Activated naive CD4-positive, alpha-beta T cell treated with anti-CD3 and anti-CD28 coated beads, Interleukin-2, amount 10 ng/mL, durations not matched to agents 7 days and 5 days (primary cell): ENCODE results near the gene KIRREL1.

Experiments
- CTCF ChIA-PET: fragments of 350-600 bp; sonication (Branson Sonifier 250); formaldehyde crosslinking; loops from one replicate; lab custom pipeline; 2021; ENCODE audit warnings: antibody characterized with exemption; lab: Charles Lee
- DNase-seq: peaks from one replicate; pipeline ENCODE4 v3.0.0-alpha.2; 2020
- H3K27ac Mint-ChIP-seq: one replicate; pipeline ENCODE4 v1.8.0; 2021; ENCODE audit warnings: mild to moderate bottlenecking, moderate library complexity, mixed read lengths
- H3K27me3 Mint-ChIP-seq: one replicate; pipeline ENCODE4 v1.8.0; 2021; ENCODE audit warnings: mild to moderate bottlenecking, mixed read lengths
- H3K36me3 Mint-ChIP-seq: one replicate; pipeline ENCODE4 v1.8.0; 2021; ENCODE audit warnings: mixed read lengths
- H3K4me1 Mint-ChIP-seq: one replicate; pipeline ENCODE4 v1.8.0; 2021; ENCODE audit warnings: mixed read lengths
- H3K4me3 Mint-ChIP-seq: one replicate; pipeline ENCODE4 v1.8.0; 2021; ENCODE audit warnings: mild to moderate bottlenecking, moderate library complexity, mixed read lengths
- H3K9me3 Mint-ChIP-seq: one replicate; pipeline ENCODE4 v1.8.0; 2021; ENCODE audit warnings: mixed read lengths

Gene KIRREL1

GRCh38 chr1:158112994-158113758 lies 119.7 kb downstream of the KIRREL1 start:
- H3K9me3 Mint-ChIP-seq: no peaks in the 10 kb centered on the region

GRCh38 chr1:158113759-158114127 lies 120.3 kb downstream of the KIRREL1 start:
- H3K27me3 Mint-ChIP-seq: peaks cover 75% of the 10 kb centered on the region
- CTCF ChIA-PET: interaction anchor here (0.7 to 14.0 kb wide), 7 partner anchors 11 to 123 kb away, joined by 3 to 171 read pairs (median 5); no protein-coding TSS in a partner anchor
- peaks cover 2% of the 10 kb centered on the region for H3K36me3 Mint-ChIP-seq
- no peak for DNase-seq
- peaks cover 11% of the 10 kb centered on the region for H3K4me1 Mint-ChIP-seq
- H3K4me3 Mint-ChIP-seq: peak overlapping the region; percentile 63
- no peak overlapping the region for H3K27ac Mint-ChIP-seq
- H3K9me3 Mint-ChIP-seq: no peaks in the 10 kb centered on the region

More at GRCh38 chr1:158112994-158113758, 119.7 kb downstream of the KIRREL1 start:
- peak overlapping the region; percentile 35 for H3K4me3 Mint-ChIP-seq
- peaks cover 2% of the 10 kb centered on the region for H3K36me3 Mint-ChIP-seq
- H3K27ac Mint-ChIP-seq: no peak overlapping the region
- peaks cover 69% of the 10 kb centered on the region for H3K27me3 Mint-ChIP-seq
- peaks cover 11% of the 10 kb centered on the region for H3K4me1 Mint-ChIP-seq
- CTCF ChIA-PET: interaction anchor here (1.0 to 14.0 kb wide), 7 partner anchors 8 to 123 kb away, joined by 3 to 171 read pairs (median 6); no protein-coding TSS in a partner anchor
- peak; percentile 44 for DNase-seq

- Mint-ChIP-seq H3K27ac (no peak overlapping the region), H3K4me1 (peaks cover 11% of the 10 kb centered on the region), H3K27me3 (peaks cover 80% of the 10 kb centered on the region), H3K36me3 (peaks cover 2% of the 10 kb centered on the region), H3K9me3 (no peaks in the 10 kb centered on the region), H3K4me3 (no peak overlapping the region)
- no peak for DNase-seq
- CTCF ChIA-PET: interaction anchor here (1.0 to 14.0 kb wide), 4 partner anchors 9 to 125 kb away, joined by 3 to 171 read pairs (median 6); no protein-coding TSS in a partner anchor
Measured at GRCh38 chr1:158115126-158115525, 121.7 kb downstream of the KIRREL1 start.

- H3K9me3 Mint-ChIP-seq: no peaks in the 10 kb centered on the region
- CTCF ChIA-PET: interaction anchor here (0.6 to 14.0 kb wide), 5 partner anchors 9 to 146 kb away, joined by 3 to 171 read pairs (median 7); no protein-coding TSS in a partner anchor
Measured at GRCh38 chr1:158116311-158117167, 123.1 kb downstream of the KIRREL1 start.

DNA sequence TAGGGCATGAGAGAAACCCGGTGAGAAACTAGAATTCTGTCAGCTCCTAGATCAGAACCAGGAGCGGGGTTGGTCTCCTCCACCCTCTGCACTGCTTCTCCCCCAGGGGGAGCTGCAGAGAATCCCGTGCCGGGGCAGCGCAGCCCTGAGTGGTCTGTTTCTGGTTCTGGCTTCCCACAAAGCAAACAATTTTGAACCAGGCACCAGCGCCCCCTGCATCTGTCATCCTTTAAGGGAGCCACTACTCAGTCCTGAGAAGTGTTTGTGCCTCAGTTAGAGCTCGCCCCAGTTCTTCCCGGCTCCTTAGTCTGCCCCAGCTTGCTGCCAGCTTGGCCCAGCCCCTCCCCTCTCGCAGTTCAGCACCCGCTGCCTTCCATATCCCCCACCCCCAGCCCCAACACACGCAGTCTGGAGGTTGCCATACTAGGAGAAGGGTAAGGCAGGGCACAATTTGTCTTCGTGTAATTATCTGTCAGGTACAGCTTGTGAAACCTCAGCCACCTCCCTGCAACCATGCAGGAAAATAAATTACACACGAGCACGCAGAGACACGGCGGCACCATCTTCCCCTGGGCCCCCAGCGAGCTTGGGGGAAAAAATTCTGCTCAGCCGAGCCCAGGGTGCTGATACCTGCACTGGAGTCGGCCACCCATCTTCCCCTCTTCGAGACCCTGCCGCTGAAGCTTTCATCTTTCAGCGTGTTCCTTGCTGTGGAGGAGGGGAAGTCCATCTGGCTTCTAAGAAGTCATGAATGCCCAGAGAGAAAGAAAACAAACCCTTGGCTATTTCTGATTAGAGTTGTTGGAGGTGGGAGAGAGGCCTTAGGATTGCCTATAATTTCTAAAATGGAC lies 124.6 kb downstream of the KIRREL1 start:
- Mint-ChIP-seq H3K4me1 (peaks cover 8% of the 10 kb centered on the region), H3K27me3 (peaks cover 74% of the 10 kb centered on the region), H3K27ac (no peak overlapping the region), H3K4me3 (no peak overlapping the region), H3K9me3 (no peaks in the 10 kb centered on the region), H3K36me3 (no peaks in the 10 kb centered on the region)
- CTCF ChIA-PET: interaction anchor here (1.0 to 14.0 kb wide), 4 partner anchors 9 to 950 kb away, joined by 3 to 171 read pairs (median 6); no protein-coding TSS in a partner anchor
- peak; percentile 24 for DNase-seq

More at GRCh38 chr1:158116311-158117167, 123.1 kb downstream of the KIRREL1 start:
- H3K27ac Mint-ChIP-seq: no peak overlapping the region
- no peak overlapping the region for H3K4me3 Mint-ChIP-seq
- H3K36me3 Mint-ChIP-seq: peaks cover 2% of the 10 kb centered on the region
- no peak for DNase-seq
- peaks cover 11% of the 10 kb centered on the region for H3K4me1 Mint-ChIP-seq
- H3K27me3 Mint-ChIP-seq: peaks cover 83% of the 10 kb centered on the region

GRCh38 chr1:158118713-158119402 lies 125.4 kb downstream of the KIRREL1 start:
- Mint-ChIP-seq H3K9me3 (no peaks in the 10 kb centered on the region), H3K27me3 (peaks cover 73% of the 10 kb centered on the region), H3K4me3 (no peak overlapping the region), H3K4me1 (peaks cover 5% of the 10 kb centered on the region), H3K27ac (no peak overlapping the region), H3K36me3 (no peaks in the 10 kb centered on the region)
- no peak for DNase-seq
- CTCF ChIA-PET: interaction anchor here (1.3 to 14.0 kb wide), 3 partner anchors 18 to 128 kb away, joined by 4 to 171 read pairs (median 25); no protein-coding TSS in a partner anchor

- no peaks in the 10 kb centered on the region for H3K9me3 Mint-ChIP-seq
- H3K4me3 Mint-ChIP-seq: no peak overlapping the region
- DNase-seq: no peak
Measured at GRCh38 chr1:158119976-158120653, 126.7 kb downstream of the KIRREL1 start.

GRCh38 chr1:158121604-158122254 lies 128.3 kb downstream of the KIRREL1 start:
- Mint-ChIP-seq H3K27ac (no peak overlapping the region), H3K27me3 (peaks cover 70% of the 10 kb centered on the region), H3K9me3 (no peaks in the 10 kb centered on the region), H3K4me3 (no peak overlapping the region), H3K4me1 (peaks cover 3% of the 10 kb centered on the region), H3K36me3 (no peaks in the 10 kb centered on the region)
- peak; percentile 34 for DNase-seq
- CTCF ChIA-PET: interaction anchor here (0.8 to 14.0 kb wide), 10 partner anchors 10 to 156 kb away, joined by 3 to 171 read pairs (median 6); no protein-coding TSS in a partner anchor

More at GRCh38 chr1:158119976-158120653, 126.7 kb downstream of the KIRREL1 start:
- Mint-ChIP-seq H3K4me1 (peaks cover 3% of the 10 kb centered on the region), H3K27ac (no peak overlapping the region), H3K27me3 (peaks cover 77% of the 10 kb centered on the region), H3K36me3 (no peaks in the 10 kb centered on the region)
- CTCF ChIA-PET: interaction anchor here (0.8 to 14.0 kb wide), 6 partner anchors 8 to 151 kb away, joined by 3 to 171 read pairs (median 8); no protein-coding TSS in a partner anchor

DNA sequence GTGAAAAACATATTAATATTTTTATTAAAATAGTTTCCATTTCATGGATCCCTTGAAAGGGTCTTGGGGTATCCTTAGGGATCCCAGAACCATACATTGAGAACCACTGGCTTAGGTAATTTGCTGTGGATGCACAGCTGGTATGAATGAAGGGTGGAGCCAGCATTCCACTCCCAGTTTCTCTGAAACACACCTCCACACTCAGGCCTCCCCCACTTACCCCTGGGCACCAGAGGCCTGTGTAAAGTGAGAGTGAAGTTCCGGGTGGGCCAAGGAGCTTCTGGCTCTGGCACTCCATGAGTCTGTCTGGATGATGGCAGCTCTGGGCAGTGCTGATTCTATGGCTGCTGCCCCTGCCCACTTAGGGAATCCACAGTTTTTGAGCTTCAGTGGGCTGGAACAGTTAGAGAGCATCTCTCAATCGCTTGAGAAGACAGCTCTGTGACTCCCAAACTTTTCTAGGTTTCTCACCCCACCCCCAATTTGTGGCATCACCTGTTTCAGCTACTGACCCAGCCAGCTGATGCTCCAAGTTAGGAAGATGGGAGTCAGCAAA lies 129.5 kb downstream of the KIRREL1 start:
- Mint-ChIP-seq H3K4me1 (peaks cover 3% of the 10 kb centered on the region), H3K36me3 (no peaks in the 10 kb centered on the region), H3K9me3 (no peaks in the 10 kb centered on the region), H3K27me3 (peaks cover 69% of the 10 kb centered on the region), H3K27ac (no peak overlapping the region), H3K4me3 (no peak overlapping the region)
- CTCF ChIA-PET: interaction anchor here (0.7 to 14.0 kb wide), 6 partner anchors 28 to 140 kb away, joined by 3 to 171 read pairs (median 4); no protein-coding TSS in a partner anchor
- DNase-seq: no peak

DNA sequence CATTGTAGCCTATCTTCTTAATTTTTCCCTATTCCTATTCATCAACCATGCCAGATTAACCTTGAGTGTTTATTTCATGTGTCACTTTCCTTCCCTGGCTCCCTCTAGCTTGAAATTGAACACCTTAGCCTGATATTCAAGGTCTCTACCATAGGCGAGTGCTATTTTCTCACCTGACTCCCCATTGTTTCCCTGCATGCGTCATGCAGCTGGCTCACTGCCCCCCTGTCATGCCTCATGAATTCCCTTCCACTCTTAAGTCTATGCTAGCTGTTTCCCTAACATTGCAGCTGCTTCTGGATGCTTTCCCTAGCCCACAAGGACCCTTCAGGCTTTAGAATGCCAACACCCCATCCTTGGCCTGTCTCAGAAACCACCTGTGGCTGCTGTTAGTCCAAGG lies 130.6 kb downstream of the KIRREL1 start:
- H3K27ac Mint-ChIP-seq: no peak overlapping the region
- no peak for DNase-seq
- no peaks in the 10 kb centered on the region for H3K9me3 Mint-ChIP-seq
- H3K36me3 Mint-ChIP-seq: no peaks in the 10 kb centered on the region
- H3K4me3 Mint-ChIP-seq: no peak overlapping the region
- peaks cover 58% of the 10 kb centered on the region for H3K27me3 Mint-ChIP-seq
- no peaks in the 10 kb centered on the region for H3K4me1 Mint-ChIP-seq
- CTCF ChIA-PET: interaction anchor here (0.7 to 14.0 kb wide), 17 partner anchors 9 to 544 kb away, joined by 3 to 171 read pairs (median 4); no protein-coding TSS in a partner anchor

- H3K4me3 Mint-ChIP-seq: no peak overlapping the region
- no peaks in the 10 kb centered on the region for H3K4me1 Mint-ChIP-seq
- H3K27ac Mint-ChIP-seq: no peak overlapping the region
- no peaks in the 10 kb centered on the region for H3K9me3 Mint-ChIP-seq
- peaks cover 53% of the 10 kb centered on the region for H3K27me3 Mint-ChIP-seq
- CTCF ChIA-PET: interaction anchor here (0.7 to 14.0 kb wide), 23 partner anchors 8 to 545 kb away, joined by 3 to 171 read pairs (median 4); no protein-coding TSS in a partner anchor
- H3K36me3 Mint-ChIP-seq: no peaks in the 10 kb centered on the region
- peak; percentile 80 for DNase-seq
Measured at GRCh38 chr1:158124999-158125398, 131.6 kb downstream of the KIRREL1 start.
